ENCODE data around the gene NPTX2.

Gene NPTX2

DNA sequence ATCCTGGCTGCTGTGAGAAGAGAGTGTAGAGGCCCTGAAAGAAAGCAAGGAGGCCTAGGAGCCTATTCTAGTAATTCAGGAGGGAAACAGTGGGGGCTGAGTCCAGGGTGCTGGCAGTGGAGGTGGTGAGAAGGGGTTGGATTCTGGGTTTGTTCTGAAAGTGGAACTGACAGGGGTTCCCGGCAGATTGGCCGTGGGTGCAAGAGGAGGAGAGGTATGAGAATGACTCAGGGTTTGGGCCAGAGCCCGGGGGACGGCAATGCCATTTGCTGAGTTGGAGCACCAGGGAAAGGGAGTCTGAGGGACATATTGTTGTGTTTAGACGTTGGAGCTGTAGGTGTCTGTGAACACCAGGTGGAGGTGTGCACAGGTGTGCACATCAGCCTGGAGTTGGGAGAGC, 38.5 kb downstream of the NPTX2 start:
- Histone ChIP-seq H3K27ac (ENCODE audit: poor library complexity, severe bottlenecking) (no peak overlapping the region), H3K4me3 (ENCODE audit: severe bottlenecking) (no peak overlapping the region), H3K27me3 (ENCODE audit: insufficient read depth, poor library complexity, severe bottlenecking) (peaks cover under 1% of the 10 kb centered on the region), H3K4me1 (ENCODE audit: insufficient read depth, poor library complexity, severe bottlenecking) (no peaks in the 10 kb centered on the region), H3K9me3 (ENCODE audit: severe bottlenecking) (no peaks in the 10 kb centered on the region), H3K36me3 (ENCODE audit: low read depth) (no peaks in the 10 kb centered on the region)
- TF ChIP-seq, protein P1, sequence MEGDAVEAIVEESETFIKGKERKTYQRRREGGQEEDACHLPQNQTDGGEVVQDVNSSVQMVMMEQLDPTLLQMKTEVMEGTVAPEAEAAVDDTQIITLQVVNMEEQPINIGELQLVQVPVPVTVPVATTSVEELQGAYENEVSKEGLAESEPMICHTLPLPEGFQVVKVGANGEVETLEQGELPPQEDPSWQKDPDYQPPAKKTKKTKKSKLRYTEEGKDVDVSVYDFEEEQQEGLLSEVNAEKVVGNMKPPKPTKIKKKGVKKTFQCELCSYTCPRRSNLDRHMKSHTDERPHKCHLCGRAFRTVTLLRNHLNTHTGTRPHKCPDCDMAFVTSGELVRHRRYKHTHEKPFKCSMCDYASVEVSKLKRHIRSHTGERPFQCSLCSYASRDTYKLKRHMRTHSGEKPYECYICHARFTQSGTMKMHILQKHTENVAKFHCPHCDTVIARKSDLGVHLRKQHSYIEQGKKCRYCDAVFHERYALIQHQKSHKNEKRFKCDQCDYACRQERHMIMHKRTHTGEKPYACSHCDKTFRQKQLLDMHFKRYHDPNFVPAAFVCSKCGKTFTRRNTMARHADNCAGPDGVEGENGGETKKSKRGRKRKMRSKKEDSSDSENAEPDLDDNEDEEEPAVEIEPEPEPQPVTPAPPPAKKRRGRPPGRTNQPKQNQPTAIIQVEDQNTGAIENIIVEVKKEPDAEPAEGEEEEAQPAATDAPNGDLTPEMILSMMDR (IDR thresholded peaks at IDR 0.05; ENCODE audit: poor library complexity, severe bottlenecking): no peak
- ATAC-seq (ENCODE audit: low read depth) (no peak), DNase-seq (ENCODE audit: low spot score) (no peak)

DNA sequence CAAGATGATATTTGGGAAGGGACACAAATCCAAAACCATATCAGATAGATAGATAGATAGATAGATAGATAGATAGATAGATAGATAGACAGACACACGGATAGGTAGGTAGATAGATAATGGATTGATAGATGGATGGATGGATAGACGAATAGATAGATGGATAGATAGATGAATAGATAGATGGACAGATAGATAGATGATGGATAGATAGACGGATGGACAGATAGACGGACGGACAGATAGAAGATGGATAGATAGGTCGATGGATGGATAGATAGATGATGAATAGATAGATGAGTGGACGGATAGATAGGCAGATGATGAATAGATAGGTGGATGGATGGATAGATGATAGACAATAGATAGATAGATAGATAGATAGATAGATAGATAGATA, 39.8 kb downstream of the NPTX2 start:
- no peaks in the 10 kb centered on the region for H3K4me1 ChIP-seq (ENCODE audit: insufficient read depth, poor library complexity, severe bottlenecking)
- H3K36me3 ChIP-seq (ENCODE audit: low read depth): no peaks in the 10 kb centered on the region
- no peaks in the 10 kb centered on the region for H3K27me3 ChIP-seq (ENCODE audit: insufficient read depth, poor library complexity, severe bottlenecking)
- no peaks in the 10 kb centered on the region for H3K9me3 ChIP-seq (ENCODE audit: severe bottlenecking)
- ATAC-seq (ENCODE audit: low read depth) (no peak), DNase-seq (ENCODE audit: low spot score) (no peak)
- TF ChIP-seq, protein P1 (IDR thresholded peaks at IDR 0.05; ENCODE audit: poor library complexity, severe bottlenecking): no peak
- no peak overlapping the region for H3K27ac ChIP-seq (ENCODE audit: poor library complexity, severe bottlenecking)
- no peak overlapping the region for H3K4me3 ChIP-seq (ENCODE audit: severe bottlenecking)

DNA sequence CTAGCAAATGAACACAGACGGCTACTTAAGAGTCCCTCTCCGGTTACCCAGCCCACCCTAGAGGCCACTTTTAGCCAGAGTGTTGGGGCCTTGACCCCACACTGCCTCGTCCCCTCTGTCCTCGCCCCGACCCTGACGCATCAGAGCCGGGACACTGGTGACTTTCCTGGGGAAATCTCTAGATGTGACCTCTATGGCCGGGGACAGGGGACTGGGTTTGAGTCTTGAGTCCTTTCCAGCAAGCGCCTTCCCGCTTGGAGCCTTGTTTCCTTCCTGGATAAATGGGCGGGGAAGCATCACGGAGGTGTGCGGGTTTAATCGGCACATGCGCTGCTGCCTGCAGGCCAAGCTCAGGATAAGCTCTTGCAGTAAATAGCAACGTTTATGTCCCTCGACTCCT, 40.7 kb downstream of the NPTX2 start:
- H3K27ac ChIP-seq (ENCODE audit: poor library complexity, severe bottlenecking): no peak overlapping the region
- no peaks in the 10 kb centered on the region for H3K36me3 ChIP-seq (ENCODE audit: low read depth)
- DNase-seq (ENCODE audit: low spot score) (no peak), ATAC-seq (ENCODE audit: low read depth) (no peak)
- TF ChIP-seq, protein P1 (IDR thresholded peaks at IDR 0.05; ENCODE audit: poor library complexity, severe bottlenecking): no peak
- H3K4me3 ChIP-seq (ENCODE audit: severe bottlenecking): no peak overlapping the region
- no peaks in the 10 kb centered on the region for H3K9me3 ChIP-seq (ENCODE audit: severe bottlenecking)
- no peaks in the 10 kb centered on the region for H3K4me1 ChIP-seq (ENCODE audit: insufficient read depth, poor library complexity, severe bottlenecking)
- H3K27me3 ChIP-seq (ENCODE audit: insufficient read depth, poor library complexity, severe bottlenecking): no peaks in the 10 kb centered on the region

DNA sequence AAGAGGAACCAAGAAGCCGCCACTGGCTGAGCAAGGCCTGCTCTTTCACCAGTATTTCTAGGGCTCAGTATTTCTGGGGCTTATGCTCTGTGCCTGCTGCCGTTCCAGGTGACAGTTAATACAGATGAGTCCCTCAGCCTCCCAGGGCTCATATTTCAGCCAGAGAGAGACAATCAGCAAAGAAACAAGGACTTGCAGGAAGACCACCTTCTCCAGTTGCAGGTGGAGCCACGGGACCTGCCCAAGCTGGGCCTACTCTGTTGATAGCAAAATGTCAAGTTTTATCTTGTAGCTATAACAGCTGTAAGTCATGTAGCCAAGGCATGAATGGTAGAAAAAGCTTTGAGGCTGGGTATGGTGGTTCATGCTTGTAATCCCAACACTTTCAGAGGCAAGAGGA, 42.7 kb downstream of the NPTX2 start:
- TF ChIP-seq, protein P1 (IDR thresholded peaks at IDR 0.05; ENCODE audit: poor library complexity, severe bottlenecking): no peak
- Histone ChIP-seq H3K4me1 (ENCODE audit: insufficient read depth, poor library complexity, severe bottlenecking) (no peaks in the 10 kb centered on the region), H3K27me3 (ENCODE audit: insufficient read depth, poor library complexity, severe bottlenecking) (no peaks in the 10 kb centered on the region), H3K4me3 (ENCODE audit: severe bottlenecking) (no peak overlapping the region), H3K9me3 (ENCODE audit: severe bottlenecking) (no peaks in the 10 kb centered on the region), H3K27ac (ENCODE audit: poor library complexity, severe bottlenecking) (no peak overlapping the region), H3K36me3 (ENCODE audit: low read depth) (no peaks in the 10 kb centered on the region)
- ATAC-seq (ENCODE audit: low read depth): no peak
- no peak for DNase-seq (ENCODE audit: low spot score)

DNA sequence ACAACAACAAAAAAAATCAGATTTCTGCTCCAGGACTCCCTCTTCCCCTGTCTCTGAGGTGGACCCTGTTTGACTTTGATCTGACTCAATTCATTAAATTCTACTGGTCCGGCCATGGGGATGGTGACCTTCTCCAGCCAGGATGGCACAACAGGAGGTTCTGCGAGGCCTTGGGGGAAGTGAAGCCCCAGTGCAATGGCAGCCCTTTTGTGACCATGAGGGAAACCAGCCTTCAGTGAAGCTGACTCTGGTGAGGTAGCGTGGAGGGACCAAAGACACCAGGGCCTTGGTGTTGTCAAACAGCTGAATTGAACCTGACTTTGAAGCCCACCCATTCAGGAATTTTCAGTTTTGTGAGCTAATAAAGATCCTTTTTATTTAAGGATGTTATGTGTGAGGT, 44.5 kb downstream of the NPTX2 start:
- no peaks in the 10 kb centered on the region for H3K36me3 ChIP-seq (ENCODE audit: low read depth)
- no peaks in the 10 kb centered on the region for H3K27me3 ChIP-seq (ENCODE audit: insufficient read depth, poor library complexity, severe bottlenecking)
- no peaks in the 10 kb centered on the region for H3K9me3 ChIP-seq (ENCODE audit: severe bottlenecking)
- H3K4me1 ChIP-seq (ENCODE audit: insufficient read depth, poor library complexity, severe bottlenecking): no peaks in the 10 kb centered on the region
- H3K4me3 ChIP-seq (ENCODE audit: severe bottlenecking): no peak overlapping the region
- no peak for DNase-seq (ENCODE audit: low spot score)
- TF ChIP-seq, protein P1 (IDR thresholded peaks at IDR 0.05; ENCODE audit: poor library complexity, severe bottlenecking): no peak
- no peak overlapping the region for H3K27ac ChIP-seq (ENCODE audit: poor library complexity, severe bottlenecking)
- ATAC-seq (ENCODE audit: low read depth): no peak
